Inferior parietal cortex (tissue), 1 donor: ENCODE data around the gene SPNS2.

Experiments
- DNase-seq: peaks from one replicate; pipeline ENCODE4 v3.0.0-alpha.2; 2016; ENCODE audit errors: extremely low spot score

Gene SPNS2

DNA sequence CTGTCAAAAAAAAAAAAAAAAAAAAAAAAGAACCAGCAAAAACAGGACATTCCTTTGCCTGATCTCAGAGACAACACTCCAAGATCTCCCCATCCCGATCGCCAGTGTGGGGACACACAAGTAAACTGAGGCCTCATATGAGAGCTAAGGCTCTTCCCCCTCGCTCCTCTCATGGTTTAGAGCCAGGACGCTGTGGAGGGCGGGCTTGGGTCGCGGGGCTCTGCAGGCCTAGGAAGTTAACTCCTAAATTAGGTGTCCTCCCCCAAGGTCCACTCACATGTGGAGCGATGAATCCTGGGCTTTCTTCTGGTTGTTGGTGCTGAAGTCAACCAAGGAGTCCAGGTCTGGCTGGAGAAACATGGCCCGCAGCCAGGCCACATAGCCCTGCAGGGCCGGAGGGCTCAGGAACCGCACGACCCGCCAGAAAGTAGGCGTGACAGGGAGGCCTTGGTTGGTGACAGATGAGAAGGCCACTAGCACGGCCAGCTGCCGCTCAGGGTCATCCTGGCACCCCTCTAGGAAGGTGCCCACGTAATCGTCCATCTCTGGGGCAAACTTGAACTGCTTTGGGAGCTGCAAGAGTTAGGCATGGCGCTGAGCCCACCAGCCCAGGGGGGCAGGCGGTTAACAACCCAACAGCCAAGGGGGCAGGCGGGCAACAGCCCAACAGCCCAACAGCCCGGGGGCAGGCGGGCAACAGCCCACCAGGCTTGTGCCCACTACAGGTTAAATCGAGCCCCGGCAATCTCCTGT, 51.3 kb downstream of the SPNS2 start:
- DNase-seq = no peak

DNA sequence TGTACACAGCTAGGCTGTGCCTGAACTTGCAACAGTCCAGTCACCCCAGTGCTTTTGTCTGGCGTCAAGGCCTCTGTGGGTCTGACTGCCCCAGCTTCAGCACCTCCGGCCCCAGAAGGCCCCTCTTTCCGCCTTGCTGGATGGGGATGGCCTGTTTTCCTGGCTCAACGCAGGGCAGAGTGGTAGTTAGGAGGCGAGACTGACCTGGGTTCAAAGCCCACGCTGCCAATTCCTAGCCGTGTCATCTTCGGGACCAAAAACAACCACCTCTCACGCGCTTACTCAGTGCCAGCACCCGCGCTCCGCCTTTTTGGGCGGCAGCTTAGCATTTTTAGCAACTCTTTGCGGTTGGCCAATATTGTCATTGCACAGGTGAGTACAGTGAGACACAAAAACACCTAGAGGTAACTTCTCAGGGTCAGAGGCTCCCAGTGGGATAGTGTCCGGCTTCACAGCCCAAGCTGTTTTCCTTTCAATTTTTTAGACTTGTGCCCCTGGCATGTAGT, 51.9 kb downstream of the SPNS2 start:
- no peak for DNase-seq

DNA sequence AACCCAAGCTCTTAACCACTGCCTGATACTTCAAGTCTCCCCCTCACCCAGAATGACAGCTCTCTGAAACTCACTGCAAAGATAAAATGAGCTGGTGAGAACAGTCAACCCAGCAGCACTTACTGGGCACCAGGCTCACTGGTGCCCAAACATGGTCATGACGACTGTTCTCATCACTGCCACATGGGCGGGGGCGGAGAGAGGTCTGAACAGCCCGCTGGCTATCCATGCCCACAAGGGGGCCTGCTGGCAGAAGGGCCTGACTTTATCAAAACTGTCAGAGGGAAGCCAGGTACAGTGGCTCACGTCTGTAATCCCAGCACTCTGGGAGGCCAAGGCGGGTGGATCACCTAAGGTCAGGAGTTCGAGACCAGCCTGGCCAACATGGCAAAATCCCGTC, 52.5 kb downstream of the SPNS2 start:
- DNase-seq = no peak

DNA sequence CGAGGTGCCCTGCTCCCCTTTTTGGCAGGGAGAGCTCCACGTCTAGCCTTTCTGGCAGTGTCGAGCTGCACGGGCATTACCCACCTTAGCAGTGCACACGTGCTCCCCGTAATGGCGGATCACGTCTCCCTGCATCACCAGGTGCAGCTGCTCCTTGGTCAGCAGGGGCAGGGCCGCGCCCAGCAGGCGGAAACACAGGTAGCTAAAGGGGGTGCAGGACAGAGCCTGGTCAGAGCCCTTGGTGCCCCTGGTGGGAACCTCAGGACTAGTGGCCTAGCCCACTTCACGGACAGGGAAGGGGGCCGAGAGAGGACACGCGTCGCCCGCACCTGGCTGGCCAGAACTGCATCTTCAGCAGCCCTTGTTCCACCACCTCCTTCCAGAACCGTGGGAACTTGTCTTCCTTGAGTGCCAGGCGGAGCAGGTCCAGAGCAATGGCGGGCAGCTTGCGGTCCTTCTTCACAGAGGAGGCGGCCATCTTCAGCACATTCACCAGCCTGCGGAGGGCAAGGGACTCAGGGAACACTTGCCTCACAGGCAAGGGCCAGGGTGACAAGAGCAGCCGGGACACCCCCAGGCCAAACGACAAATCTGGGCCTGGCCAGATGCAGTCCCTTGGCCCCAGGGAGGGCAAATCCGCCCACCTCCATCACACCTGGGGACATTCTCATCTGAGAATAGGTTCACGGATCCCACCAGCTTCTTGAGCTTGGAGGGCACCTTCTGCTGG, 53.3 kb downstream of the SPNS2 start:
- no peak for DNase-seq

DNA sequence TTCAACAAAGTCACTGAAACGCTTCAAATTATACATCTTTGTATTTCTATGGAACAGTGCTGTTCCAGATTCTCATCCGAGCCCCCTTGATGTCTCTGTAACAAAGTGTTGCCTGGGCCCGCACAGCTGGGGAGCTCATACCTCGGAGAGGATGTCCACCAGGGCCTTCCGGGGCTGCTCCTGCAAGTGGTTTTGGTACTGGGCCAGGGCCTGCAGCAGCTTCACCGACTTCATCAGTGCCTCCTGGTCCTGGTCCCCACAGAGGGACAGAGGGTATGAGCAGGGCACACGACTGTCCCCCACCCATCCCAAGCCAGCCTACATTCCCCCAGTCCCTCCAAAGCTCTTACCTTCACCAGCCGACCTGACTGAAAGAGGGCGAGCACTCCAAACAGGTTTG, 55.0 kb downstream of the SPNS2 start:
- DNase-seq = no peak

DNA sequence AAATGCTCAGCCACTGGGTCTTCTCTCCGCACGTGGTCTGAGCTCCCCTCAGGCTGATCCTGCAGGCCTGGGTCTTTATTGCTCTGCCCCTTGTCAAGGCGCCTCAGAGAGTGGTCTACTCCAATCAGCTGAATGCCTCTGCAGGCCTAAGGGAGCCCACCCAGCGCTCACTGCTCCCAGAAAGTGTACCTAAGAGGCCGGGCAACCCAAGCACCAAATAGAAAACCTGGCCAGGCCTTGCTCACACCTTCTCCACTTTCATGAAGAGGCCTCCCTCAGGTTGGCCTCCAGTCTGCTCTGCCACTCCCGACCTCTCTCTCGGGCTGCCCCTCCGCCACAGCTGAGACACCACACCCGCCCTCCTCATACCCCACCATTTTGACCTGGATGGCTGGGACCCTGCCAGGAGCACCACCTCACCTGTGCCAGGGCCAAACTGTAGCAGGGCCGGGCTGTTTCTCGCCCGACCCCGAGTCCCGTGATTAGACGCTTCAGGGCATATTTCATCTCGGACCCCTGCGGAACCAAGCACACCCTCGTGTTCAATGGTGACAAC, 55.8 kb downstream of the SPNS2 start:
- no peak for DNase-seq

DNA sequence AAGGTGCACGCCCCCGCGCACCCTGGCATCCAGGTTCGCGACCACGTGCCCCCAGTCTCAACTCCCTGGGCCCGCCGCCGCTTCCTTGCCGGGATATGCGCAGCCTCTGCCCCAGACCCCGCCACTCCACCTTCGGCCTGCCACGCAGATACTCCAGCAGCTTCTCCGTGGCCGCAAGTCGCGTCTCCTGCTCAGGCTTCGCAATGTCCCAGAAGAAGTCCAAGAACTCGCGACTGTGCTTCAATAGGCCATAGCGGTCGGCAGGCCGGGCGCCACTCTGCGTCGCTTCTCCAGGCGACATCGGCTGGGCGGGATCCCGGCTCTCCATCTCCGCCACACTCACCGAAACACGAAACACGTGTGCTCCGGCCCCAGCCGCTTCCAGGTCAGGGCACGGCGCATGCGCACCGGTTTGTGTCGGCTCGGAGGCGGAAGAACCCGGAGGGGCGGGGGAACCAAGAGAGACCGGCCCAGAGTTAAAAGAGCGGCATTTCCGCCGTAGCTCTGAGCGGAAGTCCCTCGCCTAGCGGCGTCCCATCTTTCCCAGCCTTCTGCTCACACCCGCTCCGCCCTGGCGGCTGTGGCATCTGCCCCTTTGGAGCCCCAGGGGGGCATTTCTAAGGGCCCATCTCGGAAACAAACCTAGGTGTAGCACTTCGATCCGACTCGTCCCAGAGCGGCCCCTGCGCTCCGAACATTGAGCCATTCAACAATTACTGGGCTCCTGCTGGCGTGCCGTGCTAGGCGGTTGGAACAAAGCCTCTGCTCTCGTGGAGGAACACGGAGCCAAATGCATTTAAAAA, 56.5 kb downstream of the SPNS2 start, which contains the start of gene MYBBP1A:
TSS of gene MYBBP1A (minus strand) at position 388 of the 803 bp plus-strand sequence. CDS start at position 328, 60 bp downstream.
- DNase-seq = peak; percentile 93

DNA sequence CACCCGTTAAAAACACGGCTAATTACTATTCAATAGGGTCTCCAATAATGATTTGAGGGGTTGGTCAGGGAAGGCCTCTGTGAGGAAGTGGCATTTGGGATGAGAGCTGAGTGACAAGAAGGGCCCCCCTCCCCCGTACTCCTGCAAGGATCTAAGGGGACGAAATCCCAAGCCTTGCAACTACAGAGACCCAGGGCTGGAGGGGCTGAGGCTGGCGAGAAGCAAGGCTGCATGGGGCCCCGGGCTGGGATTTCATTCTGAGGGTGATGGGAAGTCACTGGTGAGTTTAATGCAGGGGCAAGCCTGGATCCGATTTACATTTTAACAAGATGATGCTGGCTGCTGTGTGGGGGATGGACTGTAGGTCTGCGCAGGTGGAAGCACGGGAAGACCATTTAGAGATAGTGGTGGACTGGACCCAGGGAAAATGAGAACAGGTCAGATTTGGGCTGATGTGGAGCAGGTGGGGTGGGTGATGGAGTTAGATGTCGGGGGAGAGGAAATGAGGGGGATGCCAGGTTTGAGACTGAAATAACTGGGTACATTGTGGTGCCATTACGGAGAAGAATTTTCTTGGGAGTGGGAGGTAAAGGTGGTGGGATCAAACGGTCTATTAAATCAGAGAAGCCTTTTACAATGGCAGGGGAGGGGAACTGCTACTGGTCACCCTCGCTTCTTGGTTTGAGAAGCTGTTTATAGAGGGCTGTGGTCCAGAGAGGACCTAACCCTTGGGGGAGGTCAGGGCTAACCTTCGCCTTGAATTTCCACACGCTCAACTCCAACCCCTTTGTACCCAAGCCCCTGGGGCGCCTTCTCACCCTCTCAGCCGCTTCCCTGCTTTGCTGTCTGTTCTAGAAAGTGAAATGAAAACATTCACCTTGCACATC, 57.4 kb downstream of the SPNS2 start:
- DNase-seq = no peak

DNA sequence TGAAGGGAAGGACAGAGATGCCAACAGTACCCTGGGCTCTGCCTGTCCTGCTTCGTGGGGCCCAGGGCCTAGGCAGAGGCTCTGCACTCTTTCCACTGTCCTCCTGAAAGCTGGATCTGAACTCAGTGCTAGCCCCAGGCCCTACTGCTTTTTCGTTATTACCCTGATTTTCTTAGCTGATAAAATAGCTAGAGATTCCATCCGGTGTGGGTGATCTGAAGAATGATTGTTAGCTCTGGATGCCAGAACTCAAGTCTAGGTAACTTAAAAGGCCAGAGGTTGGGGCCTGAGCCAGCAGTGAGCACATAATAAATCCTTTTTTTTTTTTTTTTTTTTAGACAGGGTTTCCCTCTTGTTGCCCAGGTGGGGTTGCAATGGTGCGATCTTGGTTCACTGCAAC, 58.3 kb downstream of the SPNS2 start:
- no peak for DNase-seq

DNA sequence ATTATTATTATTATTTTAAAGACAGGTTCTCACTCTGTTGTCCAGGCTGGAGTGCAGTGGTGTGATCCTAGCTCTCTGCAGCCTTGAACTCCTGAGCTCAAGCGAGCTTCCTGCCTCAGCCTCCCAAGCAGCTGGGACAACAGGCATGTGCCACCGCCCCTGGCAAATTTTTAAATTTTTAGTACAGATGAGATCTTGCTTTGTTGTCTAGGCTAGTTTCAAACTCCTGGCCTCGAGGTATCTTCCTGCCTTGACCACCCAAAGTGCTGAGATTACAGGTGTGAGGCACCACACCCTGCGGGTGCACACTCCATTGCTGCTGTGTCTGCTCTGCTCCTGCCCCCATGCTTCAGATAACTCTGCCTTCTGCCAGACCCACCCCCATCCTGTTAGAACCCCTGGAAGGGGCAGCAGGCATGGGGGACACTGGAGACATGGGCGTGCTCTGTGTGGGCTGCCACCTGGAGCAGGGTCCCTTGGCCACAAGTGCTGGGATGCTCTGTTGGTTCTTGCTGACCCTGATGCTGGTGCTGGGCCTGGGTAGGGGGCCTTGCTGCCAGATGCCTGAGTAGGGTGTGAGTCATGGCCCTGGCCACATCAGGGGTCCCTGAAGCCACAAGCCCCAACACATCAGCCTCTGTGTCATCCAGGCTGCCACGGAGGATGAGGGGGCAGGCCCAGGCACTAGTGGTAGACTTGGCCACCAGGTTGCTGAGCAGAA, 59.1 kb downstream of the SPNS2 start:
- DNase-seq = no peak

DNA sequence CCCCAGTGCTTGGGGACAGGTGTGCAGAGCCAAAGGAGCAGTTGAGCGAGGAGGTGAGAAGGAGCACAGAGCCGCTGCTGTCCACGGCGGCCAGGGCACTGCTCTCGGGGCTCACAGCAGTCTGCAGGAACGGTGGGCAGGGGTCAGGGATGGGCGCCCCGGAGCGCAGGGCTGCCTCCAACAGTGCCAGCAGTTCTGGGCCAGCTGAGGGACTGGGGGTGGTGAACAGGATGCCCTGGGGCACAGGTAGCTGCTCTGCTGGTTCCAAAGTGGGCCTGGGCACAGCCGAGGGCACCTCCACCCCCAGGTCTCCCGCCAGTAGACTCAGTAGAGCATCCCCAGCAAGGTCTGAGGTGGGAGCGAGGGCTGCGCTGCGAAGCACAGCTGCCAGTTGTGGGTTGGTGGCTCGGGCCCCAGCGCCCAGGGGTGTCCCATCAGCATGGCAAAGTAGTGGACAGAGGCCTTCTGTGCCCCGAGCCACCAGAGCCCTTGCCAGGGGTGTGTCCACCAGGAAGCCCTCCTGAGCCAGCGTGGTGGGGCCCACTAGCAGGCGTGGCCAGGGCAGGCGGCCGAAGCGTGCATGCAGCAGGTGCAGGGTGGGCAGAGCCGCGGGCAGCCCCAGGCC, 59.8 kb downstream of the SPNS2 start:
- DNase-seq = no peak

DNA sequence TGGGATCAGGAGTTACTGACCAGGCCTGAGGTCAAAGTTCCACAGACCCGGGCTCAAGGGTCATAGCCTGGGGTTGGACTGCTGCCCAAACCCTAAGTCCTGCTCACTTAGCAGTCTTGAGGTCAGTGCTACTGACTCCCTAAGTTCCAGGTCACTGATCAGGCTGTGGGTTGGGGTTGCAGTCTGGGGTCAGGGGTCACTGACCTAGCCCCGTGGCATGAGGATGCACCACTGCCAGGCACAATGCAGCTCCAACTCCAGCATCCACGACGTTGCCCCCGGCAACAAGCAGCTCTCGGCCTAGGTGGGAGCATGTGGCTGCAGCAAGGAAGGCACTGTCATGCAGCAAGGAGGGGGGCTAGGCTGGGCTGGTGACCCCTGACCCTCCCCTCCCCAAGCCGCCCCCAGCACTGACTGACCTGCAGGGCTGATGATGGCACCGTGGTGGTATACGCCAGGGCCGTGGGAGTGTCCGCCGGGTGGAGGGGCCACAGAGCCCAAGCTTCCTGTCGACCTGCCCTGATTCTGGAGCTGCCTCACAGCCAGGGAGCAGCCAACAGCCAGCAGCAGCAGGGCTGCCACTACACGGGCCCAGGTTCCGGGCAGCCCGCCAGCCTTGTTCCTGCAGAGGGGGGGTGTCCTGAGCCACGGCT, 60.6 kb downstream of the SPNS2 start:
- no peak for DNase-seq

DNA sequence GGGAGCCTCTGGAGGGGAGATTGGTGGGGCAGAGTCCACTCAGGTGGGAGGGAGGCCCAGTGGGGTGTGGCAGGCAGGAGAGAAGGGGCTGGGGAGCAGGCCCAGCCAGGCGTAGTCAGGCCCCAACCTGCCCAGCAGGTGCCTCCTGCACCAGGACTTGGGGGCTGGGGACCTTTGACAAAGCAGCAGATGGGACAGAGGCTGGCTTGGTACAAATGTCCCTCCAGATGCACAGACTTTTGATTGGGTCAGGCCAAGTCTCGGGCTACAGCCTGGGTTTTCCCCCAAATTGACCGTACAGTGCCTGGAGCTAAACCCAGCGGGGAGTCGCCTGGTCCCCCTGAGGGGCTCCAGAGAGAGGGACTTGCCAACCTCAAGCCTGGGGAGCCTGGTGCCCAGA, 61.3 kb downstream of the SPNS2 start:
- DNase-seq = no peak

DNA sequence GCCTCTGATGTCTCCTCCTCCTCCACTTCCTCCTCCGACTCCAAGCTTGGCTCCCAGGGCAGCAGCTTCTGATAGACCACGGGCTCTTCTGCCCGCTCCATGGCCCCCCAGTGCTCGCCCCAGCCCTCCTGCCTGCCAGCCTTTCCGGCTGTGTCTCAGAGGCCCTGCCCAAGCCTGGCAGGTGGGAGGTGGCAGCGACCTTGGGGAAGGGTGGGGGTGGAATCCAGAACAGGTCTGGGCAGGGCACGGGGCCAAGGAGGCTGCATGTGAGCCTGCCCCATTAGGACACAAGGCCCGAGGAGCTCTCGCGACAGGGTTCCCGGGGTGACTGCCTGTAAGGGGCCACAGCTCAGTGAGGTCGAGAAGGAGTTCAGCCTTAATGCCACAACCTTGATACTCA, 61.7 kb downstream of the SPNS2 start, which contains the start of gene GGT6:
TSS of gene GGT6 (minus strand) at position 157 of the 400 bp plus-strand sequence. CDS start at position 101, 56 bp downstream.
- DNase-seq = no peak

DNA sequence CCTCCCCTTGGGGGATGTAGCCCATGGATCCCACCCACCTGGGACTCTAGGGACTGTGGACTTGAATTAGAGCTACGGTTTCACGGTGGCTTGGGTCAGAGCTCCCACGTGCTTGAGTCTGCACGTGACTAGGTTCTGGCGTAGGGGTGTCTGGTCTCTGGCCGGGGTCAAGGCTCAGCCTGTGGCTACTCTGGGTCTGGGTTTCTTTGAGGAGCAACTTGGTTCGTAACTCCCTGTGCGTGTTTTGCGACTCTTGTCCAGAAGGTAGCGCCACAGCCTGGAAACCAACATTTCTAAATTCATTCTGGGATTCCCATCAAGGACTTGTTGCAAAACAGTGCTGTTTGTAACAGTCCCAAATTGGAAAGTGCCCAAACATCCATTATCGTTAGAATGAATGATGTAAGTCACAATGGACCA, 62.2 kb downstream of the SPNS2 start:
- DNase-seq = no peak

DNA sequence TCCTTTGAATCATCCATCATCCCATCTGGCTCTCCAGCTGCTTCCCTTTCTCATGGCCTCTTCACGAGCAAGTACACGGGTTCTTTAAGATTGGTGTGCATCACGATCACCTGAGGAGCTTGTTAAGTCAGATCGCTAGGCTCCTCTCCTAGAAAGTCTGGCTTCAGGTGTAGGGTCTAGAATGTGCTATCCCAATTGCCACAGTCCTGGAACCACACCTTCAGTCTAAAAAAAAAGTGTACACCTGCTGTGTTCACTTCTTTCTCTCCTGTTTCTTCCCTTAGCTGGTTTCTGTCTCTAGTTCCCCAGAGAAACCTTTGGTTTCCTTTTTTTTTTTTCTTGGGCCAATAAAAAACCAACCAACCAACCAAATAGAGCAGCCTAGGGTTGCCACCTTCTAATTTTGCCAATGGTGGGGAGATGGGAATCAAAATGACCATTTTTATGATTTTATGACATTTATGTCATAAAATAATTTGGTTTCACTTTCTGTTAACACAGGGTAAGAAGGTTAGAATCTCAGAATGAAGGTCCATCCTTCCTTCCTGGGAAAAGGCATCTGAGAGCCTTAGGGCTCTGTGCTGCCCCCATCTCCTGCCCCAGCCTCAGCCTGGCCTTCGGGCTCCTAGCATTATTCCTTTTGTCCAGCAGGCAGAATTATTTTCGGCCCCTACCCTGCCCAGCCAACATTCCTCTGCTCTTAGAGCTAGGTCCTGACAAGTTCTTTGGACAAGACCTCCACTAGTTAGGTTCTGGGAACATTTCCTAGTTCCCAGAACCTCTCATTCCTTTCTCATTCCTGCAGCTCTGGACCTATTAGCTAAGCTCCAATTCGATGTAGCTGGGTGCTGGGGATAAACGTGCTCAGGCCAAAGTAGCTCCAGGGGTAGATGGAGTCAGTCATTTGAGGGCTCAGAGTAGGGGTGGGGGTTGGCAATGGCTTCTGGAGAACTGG, 63.6 kb downstream of the SPNS2 start:
- DNase-seq = no peak

DNA sequence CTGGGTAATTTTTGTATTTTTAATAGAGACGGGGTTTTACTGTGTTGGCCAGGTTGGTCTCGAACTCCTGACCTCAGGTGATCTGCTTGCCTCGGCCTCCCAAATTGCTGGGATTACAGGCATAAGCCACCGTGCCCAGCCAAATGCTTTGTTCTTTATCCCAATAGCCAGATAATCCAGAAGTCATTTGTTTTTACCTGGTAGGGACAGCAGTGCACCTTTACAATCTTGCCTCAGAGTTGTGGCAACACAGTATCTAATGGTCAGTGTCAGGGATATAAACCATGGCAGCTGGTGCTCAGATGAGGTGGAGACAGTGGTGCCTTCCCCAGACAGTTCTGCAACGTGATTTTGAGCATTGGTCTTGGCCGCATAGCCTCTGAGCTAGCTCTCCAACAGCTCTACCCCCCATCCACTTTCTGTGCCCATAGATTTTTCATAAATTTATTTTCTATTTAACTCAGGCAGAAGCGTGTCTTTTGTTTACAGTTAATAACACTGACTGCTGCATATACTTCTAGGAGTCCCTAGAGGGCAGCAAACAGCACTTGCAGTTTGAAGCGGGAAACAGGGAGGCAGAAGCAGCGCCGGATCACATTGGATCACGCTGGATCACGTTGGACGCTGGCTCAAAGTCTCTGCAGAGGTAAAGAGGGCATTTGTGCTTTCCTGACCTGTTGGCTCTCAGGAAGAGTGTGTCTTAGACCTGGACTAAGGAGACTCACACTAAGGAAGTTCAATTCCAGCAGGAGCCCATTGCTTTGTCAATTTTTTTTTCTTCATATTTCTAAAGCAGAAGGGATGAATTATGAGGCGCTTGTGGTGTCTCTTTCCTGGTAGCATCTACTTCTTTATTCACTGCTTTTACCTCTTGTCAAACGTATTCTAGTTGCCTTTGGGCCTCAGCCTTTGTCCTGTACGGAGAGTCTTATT, 66.8 kb downstream of the SPNS2 start:
- DNase-seq = peak; percentile 85
